Neural cell (in vitro differentiated cells): ENCODE measurements around the gene MLLT3. TPM values are rescaled to one million over a fixed set of nuclear protein-coding genes. Genes with fewer than 3 reads are reported as not detected.

Source experiments
- H2AFZ ChIP-seq: fragments of 200-600, 300-800 bp; sonication (generic), shearing (Covaris generic); 2 replicates; pipeline ENCODE4 v1.6.0; 2014; ENCODE audit warnings: low read depth, mild to moderate bottlenecking, antibody characterized with exemption, low read length, moderate library complexity
- H3F3A ChIP-seq: fragments of 200-600 bp; shearing (Covaris generic); 2 replicates; pipeline ENCODE4 v1.6.1; 2016; ENCODE audit warnings: mild to moderate bottlenecking, moderate library complexity, mixed read lengths, antibody characterized with exemption, low read length; ENCODE audit not compliant: insufficient read depth, poor library complexity, severe bottlenecking
- H3K27ac ChIP-seq: fragments of 200-600, 300-800 bp; sonication (generic), shearing (Covaris generic); 2 replicates; pipeline ENCODE4 v1.5.1; 2014; ENCODE audit warnings: mild to moderate bottlenecking, low read length, moderate library complexity
- H3K27me3 ChIP-seq: fragments of 300-800, 200-600 bp; sonication (generic), shearing (Covaris generic); 2 replicates; pipeline ENCODE4 v1.6.0; 2014; ENCODE audit warnings: mild to moderate bottlenecking, low read depth, low read length, moderate library complexity; ENCODE audit not compliant: insufficient read depth
- H3K36me3 ChIP-seq: fragments of 300-800, 200-600 bp; sonication (generic), shearing (Covaris generic); 2 replicates; pipeline ENCODE4 v1.5.1; 2014; ENCODE audit warnings: mild to moderate bottlenecking, antibody characterized with exemption, low read length, moderate library complexity; ENCODE audit not compliant: insufficient read depth
- H3K4me2 ChIP-seq: fragments of 300-800, 200-600 bp; sonication (generic), shearing (Covaris generic); 2 replicates; pipeline ENCODE4 v1.6.0; 2014; ENCODE audit warnings: mild to moderate bottlenecking, low read length
- H3K4me3 ChIP-seq: fragments of 300-800, 200-600 bp; sonication (generic), shearing (Covaris generic); 2 replicates; pipeline ENCODE4 v1.5.1; 2014; ENCODE audit warnings: mild to moderate bottlenecking, low read length, moderate library complexity
- H3K79me2 ChIP-seq: fragments of 200-600 bp; shearing (Covaris generic); replicated peaks from 2 replicates; pipeline ENCODE4 v1.6.0; 2014; ENCODE audit warnings: mild to moderate bottlenecking, low read length, moderate library complexity; ENCODE audit not compliant: insufficient read depth
- H3K9ac ChIP-seq: fragments of 300-800, 200-600 bp; sonication (generic), shearing (Covaris generic); 2 replicates; pipeline ENCODE4 v1.6.1; 2016; ENCODE audit warnings: mild to moderate bottlenecking, low read length, mixed read lengths
- H3K9me2 ChIP-seq: fragments of 200-600 bp; shearing (Covaris generic); 2 replicates; pipeline ENCODE4 v1.6.1; 2016; ENCODE audit warnings: mild to moderate bottlenecking, low read length, mixed read lengths; ENCODE audit not compliant: insufficient read depth
- H3K9me3 ChIP-seq: fragments of 200-600, 300-800 bp; sonication (generic), shearing (Covaris generic); 2 replicates; pipeline ENCODE4 v1.6.1; 2016; ENCODE audit warnings: mild to moderate bottlenecking, mixed run types, low read length, moderate library complexity, mixed read lengths
- H4K20me1 ChIP-seq: fragments of 200-600 bp; shearing (Covaris generic); 2 replicates; pipeline ENCODE4 v1.6.1; 2016; ENCODE audit warnings: mild to moderate bottlenecking, mixed run types; ENCODE audit not compliant: insufficient read depth
- CTCF ChIP-seq: fragments of 450-650 bp; IDR thresholded peaks from 2 replicates; pipeline ENCODE4 v1.5.1; 2014; ENCODE audit warnings: antibody characterized with exemption, mild to moderate bottlenecking, moderate library complexity; ENCODE audit not compliant: poor library complexity, severe bottlenecking
- EP300 ChIP-seq: fragments of 450-650 bp; conservative IDR thresholded peaks from 2 replicates; pipeline ENCODE4 v1.6.1; 2014; ENCODE audit warnings: antibody characterized with exemption, mild to moderate bottlenecking, moderate library complexity; ENCODE audit not compliant: poor library complexity, severe bottlenecking
- EZH2 ChIP-seq: fragments of 200-600, 300-800 bp; shearing (Covaris generic), sonication (generic); IDR thresholded peaks from 2 replicates; pipeline ENCODE4 v1.6.1; 2014; ENCODE audit warnings: antibody characterized with exemption, low read length, borderline replicate concordance, mild to moderate bottlenecking; ENCODE audit not compliant: insufficient read depth, poor library complexity, severe bottlenecking
- MXI1 ChIP-seq: fragments of 450-650 bp; conservative IDR thresholded peaks from 2 replicates; pipeline ENCODE4 v1.6.1; 2014; ENCODE audit warnings: antibody characterized with exemption, mild to moderate bottlenecking; ENCODE audit not compliant: poor library complexity, severe bottlenecking
- POLR2AphosphoS5 ChIP-seq: IDR thresholded peaks from 2 replicates; pipeline ENCODE4 v1.6.1; 2012
- RAD21 ChIP-seq: fragments of 450-650 bp; conservative IDR thresholded peaks from 2 replicates; pipeline ENCODE4 v1.6.1; 2014; ENCODE audit warnings: antibody characterized with exemption, mild to moderate bottlenecking, moderate library complexity
- REST ChIP-seq: IDR thresholded peaks from 2 replicates; pipeline ENCODE4 v1.6.1; 2012; ENCODE audit warnings: borderline replicate concordance
- SMC3 ChIP-seq: fragments of 450-650 bp; conservative IDR thresholded peaks from 2 replicates; pipeline ENCODE4 v1.6.1; 2014; ENCODE audit warnings: antibody characterized with exemption, mild to moderate bottlenecking, moderate library complexity; ENCODE audit not compliant: poor library complexity
- TAF1 ChIP-seq: IDR thresholded peaks from 2 replicates; pipeline ENCODE4 v1.6.1; 2012; ENCODE audit warnings: low read depth
- polyA plus RNA-seq: library from polyadenylated mRNA; depleted of rRNA; stranded (reverse); fragments of >200 nt; gene quantifications from 2 replicates; pipeline ENCODE4 v1.2.3, GENCODE V29; 2014

The MLLT3 gene
- polyA plus RNA-seq, 1 donor from 2014 or later = 61.5 TPM

GRCh38 chr9:20480249-20480648 is 142.1 kb downstream of the MLLT3 start:
- no peak overlapping the region for H3K9ac ChIP-seq
- no peak overlapping the region for H3K27ac ChIP-seq
- peaks cover 6% of the 10 kb centered on the region for H3K79me2 ChIP-seq
- no peak overlapping the region for H2AFZ ChIP-seq
- no peaks in the 10 kb centered on the region for H3K36me3 ChIP-seq
- no peaks in the 10 kb centered on the region for H3K27me3 ChIP-seq
- no peaks in the 10 kb centered on the region for H4K20me1 ChIP-seq
- no peaks in the 10 kb centered on the region for H3F3A ChIP-seq
- no peak for TF ChIP-seq MXI1
- no peak for TF ChIP-seq EP300
- TF ChIP-seq REST = no peak
- no peak for TF ChIP-seq SMC3
- TF ChIP-seq TAF1 = no peak
- no peak for TF ChIP-seq EZH2
- H3K4me3 ChIP-seq = no peak overlapping the region
- no peaks in the 10 kb centered on the region for H3K9me3 ChIP-seq
- H3K4me2 ChIP-seq = no peak overlapping the region
- H3K9me2 ChIP-seq = no peaks in the 10 kb centered on the region

- H3K36me3 ChIP-seq = no peaks in the 10 kb centered on the region
- peaks cover 4% of the 10 kb centered on the region for H3K79me2 ChIP-seq
- no peak overlapping the region for H3K27ac ChIP-seq
- H3K4me3 ChIP-seq = no peak overlapping the region
- H3K9me2 ChIP-seq = no peaks in the 10 kb centered on the region
- H4K20me1 ChIP-seq = no peaks in the 10 kb centered on the region
- no peak for TF ChIP-seq SMC3
- no peak for TF ChIP-seq TAF1
- no peak for TF ChIP-seq POLR2AphosphoS5
- TF ChIP-seq MXI1 = no peak
- no peak for TF ChIP-seq RAD21
- TF ChIP-seq REST = no peak
- no peak for TF ChIP-seq EZH2
- no peak for TF ChIP-seq EP300
- TF ChIP-seq CTCF = no peak
- no peak overlapping the region for H3K9ac ChIP-seq
- no peaks in the 10 kb centered on the region for H3K9me3 ChIP-seq
- H2AFZ ChIP-seq = no peak overlapping the region
- H3K4me2 ChIP-seq = no peak overlapping the region
- H3K27me3 ChIP-seq = no peaks in the 10 kb centered on the region
- no peaks in the 10 kb centered on the region for H3F3A ChIP-seq
These were observed 142.7 kb downstream of the MLLT3 start for GRCh38 chr9:20479419-20480155.
